ENCODE data around the gene C4orf36.
"Not testable (repeated sequence)": the region's sequence is repeated elsewhere in the genome, so short reads cannot be mapped to it uniquely, and the experiment has no call there.

DNA sequence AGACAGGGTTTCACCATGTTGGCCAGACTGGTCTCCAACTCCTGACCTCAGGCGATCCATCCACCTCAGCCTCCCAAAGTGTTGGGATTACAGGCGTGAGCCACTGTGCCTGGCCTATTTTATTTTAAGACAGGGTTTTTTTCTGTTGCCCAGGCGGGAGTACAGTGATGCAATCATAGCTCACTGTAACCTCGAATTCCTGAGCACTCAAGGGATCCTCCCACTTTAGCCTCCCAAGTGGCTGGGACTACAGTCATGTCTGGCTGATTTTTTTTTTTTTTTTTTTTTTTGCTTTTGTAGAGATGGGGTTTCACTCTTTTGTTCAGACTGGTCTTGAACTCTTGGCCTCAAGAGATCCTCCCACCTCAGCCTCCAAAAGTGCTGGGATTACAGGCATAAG lies 16.8 kb downstream of the C4orf36 start:
- TF ChIP-seq, protein P1, sequence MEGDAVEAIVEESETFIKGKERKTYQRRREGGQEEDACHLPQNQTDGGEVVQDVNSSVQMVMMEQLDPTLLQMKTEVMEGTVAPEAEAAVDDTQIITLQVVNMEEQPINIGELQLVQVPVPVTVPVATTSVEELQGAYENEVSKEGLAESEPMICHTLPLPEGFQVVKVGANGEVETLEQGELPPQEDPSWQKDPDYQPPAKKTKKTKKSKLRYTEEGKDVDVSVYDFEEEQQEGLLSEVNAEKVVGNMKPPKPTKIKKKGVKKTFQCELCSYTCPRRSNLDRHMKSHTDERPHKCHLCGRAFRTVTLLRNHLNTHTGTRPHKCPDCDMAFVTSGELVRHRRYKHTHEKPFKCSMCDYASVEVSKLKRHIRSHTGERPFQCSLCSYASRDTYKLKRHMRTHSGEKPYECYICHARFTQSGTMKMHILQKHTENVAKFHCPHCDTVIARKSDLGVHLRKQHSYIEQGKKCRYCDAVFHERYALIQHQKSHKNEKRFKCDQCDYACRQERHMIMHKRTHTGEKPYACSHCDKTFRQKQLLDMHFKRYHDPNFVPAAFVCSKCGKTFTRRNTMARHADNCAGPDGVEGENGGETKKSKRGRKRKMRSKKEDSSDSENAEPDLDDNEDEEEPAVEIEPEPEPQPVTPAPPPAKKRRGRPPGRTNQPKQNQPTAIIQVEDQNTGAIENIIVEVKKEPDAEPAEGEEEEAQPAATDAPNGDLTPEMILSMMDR (IDR thresholded peaks at IDR 0.05) = not testable (repeated sequence)
- not testable (repeated sequence) for TF ChIP-seq POLR2A (IDR thresholded peaks at IDR 0.05)
